ENCODE data around the gene CCDC89. TPM values are rescaled to one million over a fixed set of nuclear protein-coding genes. Genes with fewer than 3 reads are reported as not detected.

Gene CCDC89
- total RNA-seq (2014; rRNA removed; shearing (Covaris generic)), result not detected in 2 replicates

- DNase-seq (ENCODE audit: low read depth), result peak; percentile 30
Observed at GRCh38 chr11:85685820-85686459, at the start of gene CCDC89. CCDC89 (minus strand) TSS chr11:85686195; CDS start chr11:85686130, 65 bp downstream.

- no peak for DNase-seq (ENCODE audit: low read depth)
Observed at GRCh38 chr11:85732965-85733364, 47.0 kb upstream of the CCDC89 start.

- no peak for DNase-seq (ENCODE audit: low read depth)
Observed at GRCh38 chr11:85726381-85726780, 40.4 kb upstream of the CCDC89 start.

GRCh38 chr11:85725510-85726258, 39.7 kb upstream of the CCDC89 start:
- peak; percentile 96 for DNase-seq (ENCODE audit: low read depth)

GRCh38 chr11:85724748-85725465, 38.9 kb upstream of the CCDC89 start:
- DNase-seq (ENCODE audit: low read depth), result no peak

- no peak for DNase-seq (ENCODE audit: low read depth)
Observed at GRCh38 chr11:85723088-85723487, 37.1 kb upstream of the CCDC89 start.

- DNase-seq (ENCODE audit: low read depth), result no peak
Observed at GRCh38 chr11:85721191-85721590, 35.2 kb upstream of the CCDC89 start.

- DNase-seq (ENCODE audit: low read depth), result peak; percentile 99
Observed at GRCh38 chr11:85718991-85719807, 33.2 kb upstream of the CCDC89 start.

GRCh38 chr11:85718126-85718943, 32.3 kb upstream of the CCDC89 start:
- peak; percentile 5 for DNase-seq (ENCODE audit: low read depth)

- DNase-seq (ENCODE audit: low read depth), result no peak
Observed at GRCh38 chr11:85717429-85717828, 31.4 kb upstream of the CCDC89 start.

- DNase-seq (ENCODE audit: low read depth), result peak; percentile 28
Observed at GRCh38 chr11:85712953-85713352, 27.0 kb upstream of the CCDC89 start.

- DNase-seq (ENCODE audit: low read depth), result no peak
Observed at GRCh38 chr11:85710917-85711316, 24.9 kb upstream of the CCDC89 start.

GRCh38 chr11:85709941-85710702, 24.1 kb upstream of the CCDC89 start:
- DNase-seq (ENCODE audit: low read depth), result no peak

- DNase-seq (ENCODE audit: low read depth), result no peak
Observed at GRCh38 chr11:85705800-85706199, 19.8 kb upstream of the CCDC89 start.

- no peak for DNase-seq (ENCODE audit: low read depth)
Observed at GRCh38 chr11:85704967-85705366, 19.0 kb upstream of the CCDC89 start.

- DNase-seq (ENCODE audit: low read depth), result no peak
Observed at GRCh38 chr11:85699957-85700741, 14.2 kb upstream of the CCDC89 start.

- no peak for DNase-seq (ENCODE audit: low read depth)
Observed at GRCh38 chr11:85698195-85698594, 12.2 kb upstream of the CCDC89 start.

- no peak for DNase-seq (ENCODE audit: low read depth)
Observed at GRCh38 chr11:85697747-85698146, 11.8 kb upstream of the CCDC89 start.

- no peak for DNase-seq (ENCODE audit: low read depth)
Observed at GRCh38 chr11:85695546-85695945, 9.6 kb upstream of the CCDC89 start.

All from RPMI7951 (cell line).